Stimulated activated CD4-positive, alpha-beta T cell treated with anti-CD3 and anti-CD28 coated beads, TNF-alpha, amount 100 ng/mL, for 1 hour (primary cell): ENCODE measurements around the gene KLRB1.
"Not testable (repeated sequence)": the region's sequence is repeated elsewhere in the genome, so short reads cannot be mapped to it uniquely, and the experiment has no call there.

Source experiments
- DNase-seq, 3 donors: peaks; one replicate each; pipeline ENCODE4 v3.0.0-alpha.2; 2020; ENCODE audit warnings: low read depth in 3 of 3, low spot score in 1 of 3

Gene KLRB1

GRCh38 chr12:9625019-9625418, 17.3 kb upstream of the KLRB1 start:
- DNase-seq, result no peak

GRCh38 chr12:9619411-9620179, 11.9 kb upstream of the KLRB1 start:
- DNase-seq, result no peak

- not testable (repeated sequence) for DNase-seq
Observed at GRCh38 chr12:9618906-9619305, 11.2 kb upstream of the KLRB1 start.

GRCh38 chr12:9617124-9617523, 9.4 kb upstream of the KLRB1 start:
- DNase-seq, result no peak

- DNase-seq, result no peak
Observed at GRCh38 chr12:9615420-9616136, 7.9 kb upstream of the KLRB1 start.

- DNase-seq, result not testable (repeated sequence)
Observed at GRCh38 chr12:9610606-9611005, 2.9 kb upstream of the KLRB1 start.

- no peak for DNase-seq
Observed at GRCh38 chr12:9606736-9607372, 862 bp downstream of the KLRB1 start.

GRCh38 chr12:9606247-9606646, 1.5 kb downstream of the KLRB1 start:
- DNase-seq, result no peak

- DNase-seq, result no peak
Observed at GRCh38 chr12:9605483-9605882, 2.2 kb downstream of the KLRB1 start.

GRCh38 chr12:9604287-9604686, 3.4 kb downstream of the KLRB1 start:
- DNase-seq, result no peak

- not testable (repeated sequence) for DNase-seq
Observed at GRCh38 chr12:9600426-9600825, 7.3 kb downstream of the KLRB1 start.

- DNase-seq, result no peak
Observed at GRCh38 chr12:9598363-9598762, 9.4 kb downstream of the KLRB1 start.

GRCh38 chr12:9597365-9597764, 10.4 kb downstream of the KLRB1 start:
- no peak for DNase-seq

- no peak for DNase-seq
Observed at GRCh38 chr12:9590441-9590840, 17.3 kb downstream of the KLRB1 start.

- no peak for DNase-seq
Observed at GRCh38 chr12:9588749-9589148, 19.0 kb downstream of the KLRB1 start.

GRCh38 chr12:9587987-9588600, 19.6 kb downstream of the KLRB1 start:
- no peak for DNase-seq

GRCh38 chr12:9577729-9578128, 30.0 kb downstream of the KLRB1 start:
- not testable (repeated sequence) for DNase-seq

- DNase-seq, result not testable (repeated sequence)
Observed at GRCh38 chr12:9567151-9567550, 40.6 kb downstream of the KLRB1 start.

GRCh38 chr12:9566113-9566512, 41.6 kb downstream of the KLRB1 start:
- not testable (repeated sequence) for DNase-seq

- DNase-seq, result not testable (repeated sequence)
Observed at GRCh38 chr12:9564418-9564817, 43.3 kb downstream of the KLRB1 start.

GRCh38 chr12:9562841-9563453, 44.8 kb downstream of the KLRB1 start:
- not testable (repeated sequence) for DNase-seq
